Psoas muscle (tissue), 8 donors: ENCODE results near the gene BRF1. TPM values are rescaled to one million over a fixed set of nuclear protein-coding genes. Genes with fewer than 3 reads are reported as not detected.

Experiments
- ATAC-seq, 4 donors: fragments of 200-7000 bp; cut with Tn5 transposase; one replicate each; pipeline ENCODE4 v1.9.1; 2020; ENCODE audit warnings: moderate library complexity in 3 of 4, mild to moderate bottlenecking in 2 of 4
- DNase-seq, 2 donors: peaks; one replicate each; pipeline ENCODE4 v3.0.0-alpha.2; 2020
- H3K27ac ChIP-seq: fragments of 200-600 bp; one replicate; pipeline ENCODE4 v1.8.0; 2022
- H3K27me3 ChIP-seq, 3 donors: fragments of 200-600 bp in 1 of 3; one replicate each; pipeline versions ENCODE4 v1.6.1 to v1.8.0; 2013 to 2022; ENCODE audit warnings: low read length in 2 of 3, mild to moderate bottlenecking in 2 of 3, moderate library complexity in 1 of 3; ENCODE audit not compliant: insufficient read depth in 3 of 3
- H3K36me3 ChIP-seq, 2 donors: fragments of 200-600 bp in 1 of 2; one replicate each; pipeline versions ENCODE4 v1.6.1 to v1.8.0; 2013 to 2022; ENCODE audit warnings: low read depth in 1 of 2, mild to moderate bottlenecking in 1 of 2, moderate library complexity in 1 of 2; ENCODE audit not compliant: insufficient read depth in 1 of 2
- H3K4me1 ChIP-seq: fragments of 200-600 bp; one replicate; pipeline ENCODE4 v1.8.0; 2022
- H3K4me3 ChIP-seq: fragments of 200-600 bp; one replicate; pipeline ENCODE4 v1.8.0; 2022; ENCODE audit warnings: mild to moderate bottlenecking
- H3K9me3 ChIP-seq: fragments of 200-600 bp; one replicate; pipeline ENCODE4 v1.8.0; 2022
- CTCF ChIP-seq: fragments of 200-600 bp; IDR thresholded peaks from one replicate; pipeline ENCODE4 v1.8.0; 2022; ENCODE audit warnings: antibody characterized with exemption
- WGBS, 3 donors: extraction: QIAGEN DNeasy Blood & Tissue Kit; methylation state at CpG; one replicate each; pipeline versions ENCODE4 v1.1.6 to v1.1.7; 2013; 5-methylcytosine and 5-hydroxymethylcytosine counted together
- intact Hi-C, 2 donors: fragments of 100-400 bp; cut with DNase I; formaldehyde crosslinking; loops; one replicate each; pipeline versions ENCODE4 v1.11.0 to v1.14.2; 2022
- polyA plus RNA-seq, 3 donors: library from polyadenylated mRNA; stranded (reverse); fragments of 200-250 nt; gene quantifications; one replicate each; pipeline ENCODE4 v1.2.3, GENCODE V29; 2013
- total RNA-seq, 4 donors: library from RNA; stranded (reverse); fragmentation: NEBNext Ultra II Directional in 2 of 4; extraction: Animal tissue kit (Norgen Biotek cat#: 25700) in 2 of 4; gene quantifications; one replicate each; pipeline versions ENCODE4 v1.2.1 to v1.2.4, GENCODE V29; 2021 to 2023
- donor health status: healthy with polysubstance abuse.
- donor health status: DM: no; HTN: no; CAD: no; lungs with moderate emphysema.
- donor health status: Bipolar disorder and iron deficiency.
- donor health status: healthy.
- donor health status: DM: yes; HTN: yes; CAD: no.
- donor health status: DM: no; HTN: no; CAD: no.
- donor health status: DM: no; HTN: no; CAD: no.
- donor health status: DM: yes; HTN: yes; CAD: no.

The BRF1 gene
- total and polyA plus RNA-seq, 7 donors, result 12.9 to 26.2 (median 17.1) TPM

- peaks cover 81% of the 10 kb centered on the region for H3K4me1 ChIP-seq
Observed at GRCh38 chr14:105326891-105327694, 26.3 kb upstream of the BRF1 start.

GRCh38 chr14:105326568-105326867, 25.7 kb upstream of the BRF1 start:
- peaks cover 78% of the 10 kb centered on the region for H3K4me1 ChIP-seq
- ATAC-seq (no peak), DNase-seq (no peak)
- peak overlapping the region; percentile 51 for H3K4me3 ChIP-seq
- TF ChIP-seq CTCF, result no peak
- H3K27me3 ChIP-seq, result no peaks in the 10 kb centered on the region
- H3K36me3 ChIP-seq, result no peaks in the 10 kb centered on the region
- 50 to 72% (median 66%) methylated on average over 7 to 9 of the region's 9 CpGs for WGBS, 3 donors
- H3K9me3 ChIP-seq, result no peaks in the 10 kb centered on the region
- H3K27ac ChIP-seq, result peak overlapping the region; percentile 92
- intact Hi-C loops, result no loop called here

More at GRCh38 chr14:105326891-105327694, 26.3 kb upstream of the BRF1 start:
- Histone ChIP-seq H3K9me3 (no peaks in the 10 kb centered on the region), H3K36me3 (no peaks in the 10 kb centered on the region), H3K27me3 (no peaks in the 10 kb centered on the region), H3K27ac (peak overlapping the region; percentile 92), H3K4me3 (peak overlapping the region; percentile 51)
- WGBS, 3 donors, result 28 to 42% (median 32%) methylated on average over 34 of the region's 34 CpGs
- DNase-seq, result peak in 1 of 2 donors; percentile 89
- TF ChIP-seq CTCF, result no peak
- intact Hi-C loops, result no loop called here
- ATAC-seq, result peak; percentile 54 to 84 (median 81)

GRCh38 chr14:105325716-105326567, 25.1 kb upstream of the BRF1 start:
- WGBS, 3 donors, result 76 to 90% (median 80%) methylated on average over 25 to 27 of the region's 27 CpGs
- no peak for TF ChIP-seq CTCF
- Histone ChIP-seq H3K4me3 (peak overlapping the region; percentile 51), H3K27ac (peak overlapping the region; percentile 92), H3K9me3 (no peaks in the 10 kb centered on the region), H3K4me1 (peaks cover 73% of the 10 kb centered on the region), H3K36me3 (no peaks in the 10 kb centered on the region), H3K27me3 (no peaks in the 10 kb centered on the region)
- ATAC-seq (no peak), DNase-seq (no peak)
- intact Hi-C loops, result no loop called here

GRCh38 chr14:105325303-105325702, 24.5 kb upstream of the BRF1 start:
- peak in 1 of 2 donors; percentile 68 for DNase-seq
- H3K27me3 ChIP-seq, result no peaks in the 10 kb centered on the region
- no peaks in the 10 kb centered on the region for H3K9me3 ChIP-seq
- no peaks in the 10 kb centered on the region for H3K36me3 ChIP-seq
- 26 to 38% (median 26%) methylated on average over 6 to 9 of the region's 9 CpGs for WGBS, 3 donors
- TF ChIP-seq CTCF, result no peak
- intact Hi-C loops, result no loop called here
- no peak overlapping the region for H3K4me3 ChIP-seq
- H3K27ac ChIP-seq, result peak overlapping the region; percentile 92
- peaks cover 66% of the 10 kb centered on the region for H3K4me1 ChIP-seq
- ATAC-seq, result peak; percentile 21 to 39 (median 28)
